ENCODE measurements around the gene CRACR2A. TPM values are rescaled to one million over a fixed set of nuclear protein-coding genes. Genes with fewer than 3 reads are reported as not detected.

Gene CRACR2A
- total RNA-seq, 2 experiments from 2014 or later: 28.2 to 31.1 TPM

DNA sequence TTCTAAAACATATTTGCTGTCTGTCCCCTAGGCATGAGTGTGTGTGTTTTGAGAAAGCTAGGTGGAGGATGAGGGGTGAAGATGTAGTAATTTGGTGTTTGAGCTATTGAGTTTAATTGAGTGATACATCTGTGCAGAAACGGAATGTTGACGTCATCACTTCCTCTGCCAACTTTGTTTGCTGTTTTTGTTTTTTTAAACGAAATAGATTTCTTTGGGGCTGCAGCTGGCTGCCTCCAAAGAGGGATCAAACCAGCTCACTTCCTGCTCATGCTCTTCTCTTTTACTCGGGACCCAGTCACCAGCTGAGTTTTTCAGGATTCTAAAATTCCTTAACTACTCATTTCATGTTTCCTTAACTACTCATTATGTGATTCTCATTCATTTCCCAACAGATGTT, 19.5 kb upstream of the CRACR2A start:
- no peaks in the 10 kb centered on the region for H3K79me2 ChIP-seq (ENCODE audit: insufficient read depth, low read depth, low read length)
- no peaks in the 10 kb centered on the region for H4K20me1 ChIP-seq (ENCODE audit: insufficient read depth, low read length)
- ChIA-PET POLR2A (interaction anchor here (0.7 kb wide), 1 partner anchor 514 kb away, joined by 3 read pairs; no protein-coding TSS in a partner anchor), CTCF (ENCODE audit: unreplicated experiment) (no interaction called here)
- TF ChIP-seq, protein P1, sequence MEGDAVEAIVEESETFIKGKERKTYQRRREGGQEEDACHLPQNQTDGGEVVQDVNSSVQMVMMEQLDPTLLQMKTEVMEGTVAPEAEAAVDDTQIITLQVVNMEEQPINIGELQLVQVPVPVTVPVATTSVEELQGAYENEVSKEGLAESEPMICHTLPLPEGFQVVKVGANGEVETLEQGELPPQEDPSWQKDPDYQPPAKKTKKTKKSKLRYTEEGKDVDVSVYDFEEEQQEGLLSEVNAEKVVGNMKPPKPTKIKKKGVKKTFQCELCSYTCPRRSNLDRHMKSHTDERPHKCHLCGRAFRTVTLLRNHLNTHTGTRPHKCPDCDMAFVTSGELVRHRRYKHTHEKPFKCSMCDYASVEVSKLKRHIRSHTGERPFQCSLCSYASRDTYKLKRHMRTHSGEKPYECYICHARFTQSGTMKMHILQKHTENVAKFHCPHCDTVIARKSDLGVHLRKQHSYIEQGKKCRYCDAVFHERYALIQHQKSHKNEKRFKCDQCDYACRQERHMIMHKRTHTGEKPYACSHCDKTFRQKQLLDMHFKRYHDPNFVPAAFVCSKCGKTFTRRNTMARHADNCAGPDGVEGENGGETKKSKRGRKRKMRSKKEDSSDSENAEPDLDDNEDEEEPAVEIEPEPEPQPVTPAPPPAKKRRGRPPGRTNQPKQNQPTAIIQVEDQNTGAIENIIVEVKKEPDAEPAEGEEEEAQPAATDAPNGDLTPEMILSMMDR (conservative IDR thresholded peaks at IDR 0.05; ENCODE audit: low read length): no peak
- no peak for TF ChIP-seq EZH2phosphoT487 (IDR thresholded peaks at IDR 0.05; ENCODE audit: borderline replicate concordance, low read depth, low read length)
- H2AFZ ChIP-seq (ENCODE audit: low read length): no peak overlapping the region
- DNase-seq (ENCODE audit: low spot score): no peak
- BruUV-seq (replicated peaks): no TSS peak
- no peak overlapping the region for H3K27ac ChIP-seq (ENCODE audit: low read depth, low read length, poor library complexity, severe bottlenecking)
- no peaks in the 10 kb centered on the region for H3K4me1 ChIP-seq (ENCODE audit: insufficient read depth, low read length, poor library complexity, severe bottlenecking)
- H3K9me2 ChIP-seq (ENCODE audit: insufficient read depth, low read length): no peaks in the 10 kb centered on the region
- no peaks in the 10 kb centered on the region for H3K36me3 ChIP-seq (ENCODE audit: insufficient read depth, low read length)
- H3K9me3 ChIP-seq (ENCODE audit: low read length): no peaks in the 10 kb centered on the region
- intact Hi-C loops (cut with micrococcal nuclease; ENCODE audit: unreplicated experiment): no loop called here
- no peak overlapping the region for H3K4me2 ChIP-seq (ENCODE audit: low read length)
- no peak overlapping the region for H3K4me3 ChIP-seq (ENCODE audit: low read depth, low read length, poor library complexity, severe bottlenecking)

DNA sequence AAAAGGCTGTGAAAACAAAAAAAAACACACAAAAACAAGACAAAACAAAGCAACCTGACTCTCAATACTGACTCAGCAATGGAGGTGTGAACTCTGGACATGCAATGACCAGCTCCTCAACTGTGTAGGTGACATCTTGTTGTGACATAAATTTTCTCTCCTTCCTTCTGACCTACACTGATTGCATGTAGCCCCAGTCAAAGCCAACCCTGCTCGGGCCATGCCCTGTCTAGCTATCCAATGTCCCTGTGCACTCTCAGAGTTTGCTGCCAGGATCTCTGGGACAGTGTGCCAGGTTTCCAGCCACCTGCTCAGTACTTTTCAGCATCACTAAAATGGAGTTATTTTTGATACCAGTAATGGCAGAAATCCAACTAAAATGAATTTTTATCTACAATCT, 18.9 kb upstream of the CRACR2A start:
- TF ChIP-seq, protein P1 (conservative IDR thresholded peaks at IDR 0.05; ENCODE audit: low read length): no peak

DNA sequence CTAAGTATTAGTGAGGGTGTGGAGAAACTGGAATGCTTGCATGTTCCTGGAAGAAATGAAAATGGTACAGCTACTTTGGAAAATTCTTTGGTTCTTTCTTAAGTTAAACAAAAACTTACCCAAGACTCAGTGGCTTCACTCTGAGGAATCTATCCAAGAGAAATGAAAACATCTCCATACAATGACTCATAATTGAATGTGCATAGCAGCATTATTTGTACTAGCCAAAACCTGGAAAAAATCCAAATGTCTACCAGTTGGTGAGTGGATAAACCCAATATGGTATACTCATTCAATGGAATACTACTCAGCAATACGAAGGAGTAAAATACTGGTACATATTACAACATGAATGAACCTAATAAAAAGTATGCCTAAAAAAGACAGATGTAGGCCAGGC, 18.0 kb upstream of the CRACR2A start:
- H3K4me3 ChIP-seq (ENCODE audit: low read depth, low read length, poor library complexity, severe bottlenecking): no peak overlapping the region
- H3K4me2 ChIP-seq (ENCODE audit: low read length): no peak overlapping the region
- no peaks in the 10 kb centered on the region for H3K4me1 ChIP-seq (ENCODE audit: insufficient read depth, low read length, poor library complexity, severe bottlenecking)
- H2AFZ ChIP-seq (ENCODE audit: low read length): no peak overlapping the region
- H3K9me2 ChIP-seq (ENCODE audit: insufficient read depth, low read length): no peaks in the 10 kb centered on the region
- ChIA-PET CTCF (ENCODE audit: unreplicated experiment) (no interaction called here), POLR2A (no interaction called here)
- no peaks in the 10 kb centered on the region for H4K20me1 ChIP-seq (ENCODE audit: insufficient read depth, low read length)
- no peaks in the 10 kb centered on the region for H3K79me2 ChIP-seq (ENCODE audit: insufficient read depth, low read depth, low read length)
- no TSS peak for BruUV-seq (replicated peaks)
- DNase-seq (ENCODE audit: low spot score): no peak
- no peak for TF ChIP-seq EZH2phosphoT487 (IDR thresholded peaks at IDR 0.05; ENCODE audit: borderline replicate concordance, low read depth, low read length)
- TF ChIP-seq, protein P1 (conservative IDR thresholded peaks at IDR 0.05; ENCODE audit: low read length): no peak
- no peaks in the 10 kb centered on the region for H3K36me3 ChIP-seq (ENCODE audit: insufficient read depth, low read length)
- no peak overlapping the region for H3K27ac ChIP-seq (ENCODE audit: low read depth, low read length, poor library complexity, severe bottlenecking)
- no peaks in the 10 kb centered on the region for H3K9me3 ChIP-seq (ENCODE audit: low read length)
- intact Hi-C loops (cut with micrococcal nuclease; ENCODE audit: unreplicated experiment): no loop called here

More for the DNA sequence above, 18.9 kb upstream of the CRACR2A start:
- Histone ChIP-seq H3K36me3 (ENCODE audit: insufficient read depth, low read length) (no peaks in the 10 kb centered on the region), H3K4me1 (ENCODE audit: insufficient read depth, low read length, poor library complexity, severe bottlenecking) (no peaks in the 10 kb centered on the region), H4K20me1 (ENCODE audit: insufficient read depth, low read length) (no peaks in the 10 kb centered on the region), H2AFZ (ENCODE audit: low read length) (no peak overlapping the region), H3K79me2 (ENCODE audit: insufficient read depth, low read depth, low read length) (no peaks in the 10 kb centered on the region), H3K9me2 (ENCODE audit: insufficient read depth, low read length) (no peaks in the 10 kb centered on the region), H3K9me3 (ENCODE audit: low read length) (no peaks in the 10 kb centered on the region), H3K4me2 (ENCODE audit: low read length) (no peak overlapping the region), H3K4me3 (ENCODE audit: low read depth, low read length, poor library complexity, severe bottlenecking) (no peak overlapping the region), H3K27ac (ENCODE audit: low read depth, low read length, poor library complexity, severe bottlenecking) (no peak overlapping the region)
- DNase-seq (ENCODE audit: low spot score): no peak
- ChIA-PET POLR2A (interaction anchor here (0.6 to 0.8 kb wide), 3 partner anchors 13 to 764 kb away, joined by 3 read pairs; no protein-coding TSS in a partner anchor), CTCF (ENCODE audit: unreplicated experiment) (no interaction called here)
- intact Hi-C loops (cut with micrococcal nuclease; ENCODE audit: unreplicated experiment): no loop called here
- BruUV-seq (replicated peaks): no TSS peak
